HepG2 (cell line): ENCODE measurements around the gene ATP11A. TPM values are rescaled to one million over a fixed set of nuclear protein-coding genes. Genes with fewer than 3 reads are reported as not detected.

Experiments used
- ATAC-seq: fragments of 200-7000 bp; cut with Tn5 transposase; 3 replicates; pipeline ENCODE4 v1.9.1; 2020; ENCODE audit warnings: mild to moderate bottlenecking, moderate library complexity
- BruUV-seq: library from RNA; stranded (reverse); fragments of 400-500 nt; replicated peaks from 2 replicates; lab custom pipeline; 2021; lab: Mats Ljungman, UMichigan
- CTCF ChIA-PET: fragments of 300-600 bp; formaldehyde crosslinking; extraction: SDS; loops from one replicate; lab custom pipeline; 2021; ENCODE audit warnings: low total read pairs, inconsistent platforms, low intra/inter-chr PET ratio; lab: Yijun Ruan, JAX
- POLR2A ChIA-PET: fragments of 350-600 bp; sonication (Branson Sonifier 250); formaldehyde crosslinking; loops from one replicate; lab custom pipeline; 2020; ENCODE audit warnings: antibody characterized with exemption, inconsistent platforms; lab: Yijun Ruan, JAX
- DNase-seq: peaks from one replicate; pipeline ENCODE4 v3.0.0-alpha.2; 2015; ENCODE audit warnings: low spot score
- FAIRE-seq: peaks from 3 replicates; lab custom pipeline; 2011; peaks lifted over from hg19 to GRCh38; lab: Jason Lieb, UNC
- H2AFZ ChIP-seq: one replicate; pipeline ENCODE4 v1.6.1; 2011; ENCODE audit warnings: low read length, inconsistent platforms
- H3K27ac ChIP-seq: fragments of 300-600 bp; 3 replicates; pipeline ENCODE4 v1.8.0; 2011; ENCODE audit warnings: mixed run types, mild to moderate bottlenecking, mixed read lengths, low read length, inconsistent platforms; ENCODE audit not compliant: insufficient read depth; ENCODE audit errors: extremely low read length
- H3K27me3 ChIP-seq, 2 experiments: fragments of 200-600 bp in 1 of 2; 2 replicates in 1 of 2; 3 replicates in 1 of 2; pipeline versions ENCODE4 v1.6.0 to v1.8.0; 2011; ENCODE audit warnings: low read length in 2 of 2, mild to moderate bottlenecking in 2 of 2, moderate library complexity in 2 of 2, inconsistent platforms in 1 of 2; ENCODE audit not compliant: insufficient read depth in 2 of 2, control insufficient read depth in 1 of 2
- H3K36me3 ChIP-seq, 2 experiments: fragments of 200-600 bp in 1 of 2; replicated peaks in 1 of 2; 2 replicates in 1 of 2; 3 replicates in 1 of 2; pipeline versions ENCODE4 v1.5.1 to v1.8.0; 2011; ENCODE audit warnings: low read length in 2 of 2, inconsistent platforms in 1 of 2; ENCODE audit not compliant: insufficient read depth in 2 of 2, control insufficient read depth in 1 of 2
- H3K4me1 ChIP-seq: 2 replicates; pipeline ENCODE4 v1.5.1; 2012; ENCODE audit warnings: low read length, inconsistent platforms; ENCODE audit not compliant: insufficient read depth
- H3K4me2 ChIP-seq: 2 replicates; pipeline ENCODE4 v1.6.0; 2011; ENCODE audit warnings: low read depth, low read length, inconsistent platforms
- H3K4me3 ChIP-seq, 3 experiments: fragments of 200-600 bp in 1 of 3; sonication (generic), shearing (Covaris generic) in 1 of 3; replicated peaks in 1 of 3; 2 replicates each; pipeline ENCODE4 v1.5.1; 2011 to 2016; ENCODE audit warnings: low read length in 3 of 3, inconsistent platforms in 2 of 3, low read depth in 2 of 3, mild to moderate bottlenecking in 2 of 3, control low read depth in 1 of 3, mixed read lengths in 1 of 3; ENCODE audit not compliant: insufficient read depth in 1 of 3
- H3K79me2 ChIP-seq: one replicate; pipeline ENCODE4 v1.6.1; 2011; ENCODE audit warnings: low read length, inconsistent platforms; ENCODE audit not compliant: insufficient read depth
- H3K9ac ChIP-seq: 2 replicates; pipeline ENCODE4 v1.6.0; 2011; ENCODE audit warnings: mild to moderate bottlenecking, low read depth, low read length, inconsistent platforms; ENCODE audit not compliant: insufficient read depth
- H3K9me3 ChIP-seq: 2 replicates; pipeline ENCODE4 v1.5.1; 2012; ENCODE audit warnings: mild to moderate bottlenecking, low read length
- H4K20me1 ChIP-seq: 2 replicates; pipeline ENCODE4 v1.6.0; 2011; ENCODE audit warnings: inconsistent platforms, mild to moderate bottlenecking, low read length, moderate library complexity; ENCODE audit not compliant: insufficient read depth
- AKAP8 ChIP-seq: sonication (generic); formaldehyde crosslinking; IDR thresholded peaks from 2 replicates; pipeline ENCODE4 v1.5.1; 2020; ENCODE audit warnings: mild to moderate bottlenecking, missing genetic modification reagents
- ATF7 ChIP-seq, 2 experiments: fragments of 450-650 bp in 1 of 2; sonication (generic) in 1 of 2; formaldehyde crosslinking in 1 of 2; IDR thresholded peaks; 2 replicates each; pipeline versions ENCODE4 v1.4.0 to v1.6.1; 2016 to 2020; ENCODE audit warnings: antibody characterized with exemption in 1 of 2, mild to moderate bottlenecking in 1 of 2, missing genetic modification reagents in 1 of 2
- ETV6 ChIP-seq: sonication (generic); formaldehyde crosslinking; conservative IDR thresholded peaks from 2 replicates; pipeline ENCODE4 v1.4.0; 2020; ENCODE audit warnings: missing genetic modification reagents
- GATAD2A ChIP-seq: IDR thresholded peaks from 2 replicates; pipeline ENCODE4 v1.6.1; 2016
- GPN1 ChIP-seq: sonication (generic); formaldehyde crosslinking; IDR thresholded peaks from 2 replicates; pipeline ENCODE4 v1.5.1; 2020; ENCODE audit warnings: missing genetic modification reagents, borderline replicate concordance
- GZF1 ChIP-seq: sonication (generic); formaldehyde crosslinking; IDR thresholded peaks from 2 replicates; pipeline ENCODE4 v1.5.1; 2020; ENCODE audit warnings: mild to moderate bottlenecking, missing genetic modification reagents
- HHEX ChIP-seq: IDR thresholded peaks from 2 replicates; pipeline ENCODE4 v1.6.1; 2016; ENCODE audit warnings: control low read depth
- HNRNPLL ChIP-seq: fragments of 200-400 bp; formaldehyde crosslinking; IDR thresholded peaks from 2 replicates; pipeline ENCODE4 v1.6.1; 2017; ENCODE audit warnings: mild to moderate bottlenecking, low read depth, low read length; ENCODE audit not compliant: poor library complexity, severe bottlenecking
- JUN ChIP-seq: sonication (generic); formaldehyde crosslinking; IDR thresholded peaks from 2 replicates; pipeline ENCODE4 v1.4.0; 2020; ENCODE audit warnings: mild to moderate bottlenecking, missing genetic modification reagents
- KMT2A ChIP-seq: sonication (generic); formaldehyde crosslinking; IDR thresholded peaks from 2 replicates; pipeline ENCODE4 v1.4.0; 2020; ENCODE audit warnings: missing genetic modification reagents
- MEIS1 ChIP-seq: sonication (generic); formaldehyde crosslinking; IDR thresholded peaks from 2 replicates; pipeline ENCODE4 v1.9.0; 2021; ENCODE audit warnings: mild to moderate bottlenecking, missing genetic modification reagents, moderate library complexity, borderline replicate concordance
- NR1H2 ChIP-seq: sonication (generic); formaldehyde crosslinking; IDR thresholded peaks from 2 replicates; pipeline ENCODE4 v1.8.1; 2022; ENCODE audit warnings: low read depth, missing genetic modification reagents, borderline replicate concordance
- RORA ChIP-seq: sonication (generic); formaldehyde crosslinking; IDR thresholded peaks from 2 replicates; pipeline ENCODE4 v1.5.0; 2020; ENCODE audit warnings: mild to moderate bottlenecking, missing genetic modification reagents, moderate library complexity
- SAFB2 ChIP-seq: sonication (generic); formaldehyde crosslinking; IDR thresholded peaks from 2 replicates; pipeline ENCODE4 v1.5.1; 2020; ENCODE audit warnings: missing genetic modification reagents, low read depth, mild to moderate bottlenecking, borderline replicate concordance
- TRIM24 ChIP-seq: sonication (generic); formaldehyde crosslinking; IDR thresholded peaks from 2 replicates; pipeline ENCODE4 v1.8.0; 2022; ENCODE audit warnings: mild to moderate bottlenecking, missing genetic modification reagents
- XBP1 ChIP-seq: sonication (generic); formaldehyde crosslinking; IDR thresholded peaks from 2 replicates; pipeline ENCODE4 v1.5.0; 2020; ENCODE audit warnings: missing genetic modification reagents
- XRCC5 ChIP-seq: fragments of 200-400 bp; formaldehyde crosslinking; optimal IDR thresholded peaks from 2 replicates; pipeline ENCODE3; 2017; ENCODE audit warnings: mild to moderate bottlenecking, low read length
- ZBTB43 ChIP-seq: sonication (generic); formaldehyde crosslinking; conservative IDR thresholded peaks from 2 replicates; pipeline ENCODE4 v1.4.0; 2020; ENCODE audit warnings: missing genetic modification reagents
- ZNF180 ChIP-seq: sonication (generic); formaldehyde crosslinking; IDR thresholded peaks from 2 replicates; pipeline ENCODE4 v1.4.0; 2020; ENCODE audit warnings: low read depth, missing genetic modification reagents, borderline replicate concordance
- ZNF710 ChIP-seq: sonication (generic); formaldehyde crosslinking; IDR thresholded peaks from 2 replicates; pipeline ENCODE4 v1.5.0; 2020; ENCODE audit warnings: mild to moderate bottlenecking, missing genetic modification reagents, borderline replicate concordance
- WGBS: methylation state at CpG from one replicate; pipeline ENCODE4 v1.1.6; 2017; ENCODE audit warnings: low lambda C conversion rate; 5-methylcytosine and 5-hydroxymethylcytosine counted together
- in situ Hi-C: cut with HindIII; loops from 2 replicates; pipeline ENCODE4 v1.10.0; 2017; ENCODE audit warnings: low pct_unique_long_range_greater_than_20kb; ENCODE audit not compliant: extremely low pct_ligation_motif_present
- intact Hi-C: fragments of 100-400 bp; cut with micrococcal nuclease; formaldehyde crosslinking; loops from one replicate; pipeline ENCODE4 v1.10.0; 2022; ENCODE audit not compliant: unreplicated experiment
- polyA plus RNA-seq, 8 experiments: library from polyadenylated mRNA; depleted of rRNA in 3 of 8; stranded (reverse) in 7 of 8; unstranded in 1 of 8; fragments of >200 nt; fragmentation: Illumina TruSeq in 4 of 8; extraction: Trizol in 4 of 8; gene quantifications; 2 replicates each; pipeline versions ENCODE4 v1.2.1 to v1.2.3, GENCODE V29; 2011 to 2016; ENCODE audit warnings: low read depth in 4 of 8, missing spikeins in 1 of 8, mixed read lengths in 1 of 8; ENCODE audit not compliant: insufficient read depth in 1 of 8
- total RNA-seq, 5 experiments: library from RNA; depleted of rRNA; stranded (reverse); fragments of >200 nt; fragmentation: Illumina TruSeq; extraction: Trizol; gene quantifications; 2 replicates each; pipeline ENCODE4 v1.2.3, GENCODE V29; 2016; ENCODE audit warnings: low read depth in 1 of 5

Gene ATP11A
- total and polyA plus RNA-seq, 2 of the 13 experiments (the other 11 are each of a cell fraction or from before 2014, with no cell fraction given), result 18.4 to 20.1 TPM

GRCh38 chr13:112842343-112842856 lies 152.6 kb downstream of the ATP11A start:
- Histone ChIP-seq H3K79me2 (no peaks in the 10 kb centered on the region), H3K27ac (no peak overlapping the region), H3K36me3 (peaks cover 34 to 70% of the 10 kb centered on the region in 2 experiments; a peak in 4 of 5 replicates), H3K27me3 (no peaks in the 10 kb centered on the region), H3K4me1 (no peaks in the 10 kb centered on the region), H3K4me2 (no peak overlapping the region), H3K4me3 (no peak overlapping the region), H2AFZ (no peak overlapping the region), H4K20me1 (peaks cover 4% of the 10 kb centered on the region; the same call in 1 of the 2 replicates), H3K9me3 (no peaks in the 10 kb centered on the region), H3K9ac (no peak overlapping the region)
- in situ Hi-C loops, result no loop called here
- no peak for ATAC-seq
- no peak for DNase-seq
- ChIA-PET POLR2A (no interaction called here), CTCF (no interaction called here)
- BruUV-seq, result no TSS peak
- TF ChIP-seq HHEX (CRISPR knock-in tag), result no peak
- no peak for TF ChIP-seq ZBTB43 (CRISPR knock-in tag)
- TF ChIP-seq ZNF710 (CRISPR knock-in tag), result no peak
- no peak for TF ChIP-seq JUN
- TF ChIP-seq ETV6 (CRISPR knock-in tag), result no peak
- no peak for TF ChIP-seq ZNF180 (CRISPR knock-in tag)
- no peak for TF ChIP-seq XBP1 (CRISPR knock-in tag)
- no peak for TF ChIP-seq GZF1 (CRISPR knock-in tag)
- no peak for TF ChIP-seq TRIM24 (CRISPR knock-in tag)
- no peak for TF ChIP-seq RORA (CRISPR knock-in tag)
- TF ChIP-seq XRCC5, result no peak
- no peak for TF ChIP-seq HNRNPLL
- TF ChIP-seq NR1H2 (CRISPR knock-in tag), result no peak
- no peak for TF ChIP-seq SAFB2 (CRISPR knock-in tag)
- TF ChIP-seq AKAP8 (CRISPR knock-in tag), result no peak
- TF ChIP-seq MEIS1, result no peak
- TF ChIP-seq ATF7 (IDR thresholded peaks at IDR 0.05), result no peak
- TF ChIP-seq ATF7 (CRISPR knock-in tag; IDR thresholded peaks at IDR 0.05), result no peak
- no peak for TF ChIP-seq KMT2A (CRISPR knock-in tag)
- no peak for TF ChIP-seq GPN1 (CRISPR knock-in tag)
- TF ChIP-seq GATAD2A (CRISPR knock-in tag), result no peak
- FAIRE-seq, result no peak
- intact Hi-C loops, result no loop called here
- WGBS, result 97% methylated on average over 11 of the region's 14 CpGs
